GM10266 (cell line): ENCODE results near the gene CMTM1.

Experiments
- DNase-seq: peaks from one replicate; pipeline ENCODE4 v3.0.0; 2012; ENCODE audit errors: extremely low spot score
- TF ChIP-seq, protein P1 (sequence below): IDR thresholded peaks from 2 replicates; pipeline ENCODE4 v1.5.1; 2012; ENCODE audit warnings: mild to moderate bottlenecking, low read depth; ENCODE audit not compliant: control insufficient read depth, insufficient read depth; ENCODE audit errors: missing control alignments

CMTM1 gene

DNA sequence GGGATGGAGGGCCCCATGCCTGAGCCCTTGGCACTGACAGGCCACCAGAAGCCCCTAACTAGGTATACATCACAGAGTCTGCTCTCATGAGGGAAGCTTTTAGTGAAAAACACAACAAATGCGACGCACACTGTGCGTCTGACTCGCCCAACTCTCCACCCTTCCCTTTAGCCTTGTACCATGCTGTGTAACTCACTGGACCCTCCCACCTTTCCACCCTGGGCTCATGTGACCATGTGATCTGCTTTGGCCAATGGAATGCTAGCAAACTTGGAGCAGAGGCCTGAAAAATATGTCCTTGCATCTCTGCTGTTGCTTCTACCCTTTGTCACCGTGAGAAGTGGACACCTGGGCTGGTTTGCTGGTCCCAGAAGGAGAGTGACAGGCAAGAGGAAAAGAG is 37.9 kb upstream of the CMTM1 start:
- DNase-seq, result no peak
- TF ChIP-seq, protein P1, sequence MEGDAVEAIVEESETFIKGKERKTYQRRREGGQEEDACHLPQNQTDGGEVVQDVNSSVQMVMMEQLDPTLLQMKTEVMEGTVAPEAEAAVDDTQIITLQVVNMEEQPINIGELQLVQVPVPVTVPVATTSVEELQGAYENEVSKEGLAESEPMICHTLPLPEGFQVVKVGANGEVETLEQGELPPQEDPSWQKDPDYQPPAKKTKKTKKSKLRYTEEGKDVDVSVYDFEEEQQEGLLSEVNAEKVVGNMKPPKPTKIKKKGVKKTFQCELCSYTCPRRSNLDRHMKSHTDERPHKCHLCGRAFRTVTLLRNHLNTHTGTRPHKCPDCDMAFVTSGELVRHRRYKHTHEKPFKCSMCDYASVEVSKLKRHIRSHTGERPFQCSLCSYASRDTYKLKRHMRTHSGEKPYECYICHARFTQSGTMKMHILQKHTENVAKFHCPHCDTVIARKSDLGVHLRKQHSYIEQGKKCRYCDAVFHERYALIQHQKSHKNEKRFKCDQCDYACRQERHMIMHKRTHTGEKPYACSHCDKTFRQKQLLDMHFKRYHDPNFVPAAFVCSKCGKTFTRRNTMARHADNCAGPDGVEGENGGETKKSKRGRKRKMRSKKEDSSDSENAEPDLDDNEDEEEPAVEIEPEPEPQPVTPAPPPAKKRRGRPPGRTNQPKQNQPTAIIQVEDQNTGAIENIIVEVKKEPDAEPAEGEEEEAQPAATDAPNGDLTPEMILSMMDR, result no peak

- DNase-seq, result no peak
- TF ChIP-seq, protein P1, result no peak
Observed at GRCh38 chr16:66529475-66529874, 36.8 kb upstream of the CMTM1 start.

DNA sequence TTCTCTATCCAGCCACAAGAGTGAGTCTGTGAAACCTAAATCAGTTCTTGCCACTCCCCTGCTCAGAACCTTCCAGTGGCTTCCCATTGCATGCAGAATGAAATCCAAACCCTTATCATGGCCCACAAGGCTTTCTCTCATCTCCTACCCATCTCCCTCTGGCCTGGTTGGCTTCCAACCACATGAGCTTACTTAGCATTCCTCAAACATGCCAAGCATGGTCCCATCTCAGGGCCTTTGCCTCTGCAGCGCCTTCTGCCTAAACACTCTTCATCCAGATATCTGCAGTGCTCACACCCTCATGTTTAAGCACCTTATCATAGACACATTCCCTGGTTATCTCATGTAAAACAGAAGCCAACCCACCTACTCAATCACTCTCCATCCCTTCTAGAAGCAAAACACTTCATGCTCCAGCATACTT is 31.9 kb upstream of the CMTM1 start:
- TF ChIP-seq, protein P1, result no peak
- DNase-seq, result no peak

GRCh38 chr16:66536525-66536924 is 29.7 kb upstream of the CMTM1 start:
- DNase-seq, result no peak
- TF ChIP-seq, protein P1, result no peak

GRCh38 chr16:66537236-66537635 is 29.0 kb upstream of the CMTM1 start:
- DNase-seq, result no peak
- TF ChIP-seq, protein P1, result no peak

DNA sequence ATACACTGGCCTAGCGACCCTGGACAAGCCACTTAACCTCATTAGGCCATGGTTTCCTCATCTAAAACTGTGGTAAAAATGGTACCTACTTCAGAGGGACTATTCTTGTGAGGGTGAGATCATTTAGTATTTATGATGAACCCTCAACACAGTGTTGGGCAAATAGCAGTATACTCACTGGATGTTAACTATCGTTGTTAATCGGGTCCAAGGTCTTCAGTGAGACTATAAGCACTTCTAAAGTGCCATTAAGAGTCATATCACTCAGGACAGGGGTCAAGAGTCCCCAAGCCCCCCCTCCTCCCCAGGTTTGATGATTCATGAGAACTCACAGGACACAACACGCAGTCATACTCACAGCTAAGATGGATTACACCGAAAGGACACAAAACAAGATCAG is 27.3 kb upstream of the CMTM1 start:
- TF ChIP-seq, protein P1, result no peak
- no peak for DNase-seq

GRCh38 chr16:66539623-66540469 is 26.4 kb upstream of the CMTM1 start:
- TF ChIP-seq, protein P1, result no peak
- peak; percentile 48 for DNase-seq
